H1 (cell line): ENCODE data around the gene TAF7.

Experiments
- JUND ChIP-seq: IDR thresholded peaks from 2 replicates; pipeline ENCODE4 v1.6.1; 2011; ENCODE audit warnings: mild to moderate bottlenecking, improper control_type of control experiment, low read length
- KDM1A ChIP-seq: fragments of 200-600, 300-600 bp; sonication (generic); IDR thresholded peaks from 2 replicates; pipeline ENCODE4 v1.7.1; 2016; ENCODE audit warnings: mild to moderate bottlenecking, low read length, borderline replicate concordance
- MAFK ChIP-seq: IDR thresholded peaks from 2 replicates; pipeline ENCODE4 v1.6.1; 2012; ENCODE audit warnings: low read depth, mild to moderate bottlenecking, improper control_type of control experiment, low read length
- POLR2A ChIP-seq, 2 experiments: IDR thresholded peaks; 1 replicate in 1 of 2; 2 replicates in 1 of 2; pipeline ENCODE4 v1.6.1; 2011; ENCODE audit warnings: low read depth in 2 of 2, low read length in 2 of 2, mild to moderate bottlenecking in 2 of 2; ENCODE audit errors: control extremely low read depth in 1 of 2
- RFX5 ChIP-seq: IDR thresholded peaks from 2 replicates; pipeline ENCODE4 v1.6.1; 2011; ENCODE audit warnings: low read depth, low read length, improper control_type of control experiment, borderline replicate concordance
- TAF1 ChIP-seq: IDR thresholded peaks from 2 replicates; pipeline ENCODE4 v1.6.1; 2011; ENCODE audit warnings: mild to moderate bottlenecking, low read depth, low read length
- YY1 ChIP-seq: IDR thresholded peaks from 2 replicates; pipeline ENCODE4 v1.6.1; 2011; ENCODE audit warnings: low read depth, mild to moderate bottlenecking, low read length
- TF ChIP-seq, protein P1 (sequence below): IDR thresholded peaks from 2 replicates; pipeline ENCODE4 v1.6.1; 2011; ENCODE audit warnings: low read depth, mild to moderate bottlenecking, low read length; ENCODE audit not compliant: insufficient read depth
- TF ChIP-seq, protein P2 (sequence below), 3 experiments: IDR thresholded peaks; 1 replicate in 2 of 3; 2 replicates in 1 of 3; pipeline versions ENCODE4 v1.5.1 to v1.6.1; 2011; ENCODE audit warnings: low read length in 3 of 3, mild to moderate bottlenecking in 3 of 3, inconsistent platforms in 2 of 3, low read depth in 1 of 3, moderate library complexity in 1 of 3; ENCODE audit not compliant: insufficient read depth in 1 of 3; ENCODE audit errors: control extremely low read depth in 1 of 3

DNA sequence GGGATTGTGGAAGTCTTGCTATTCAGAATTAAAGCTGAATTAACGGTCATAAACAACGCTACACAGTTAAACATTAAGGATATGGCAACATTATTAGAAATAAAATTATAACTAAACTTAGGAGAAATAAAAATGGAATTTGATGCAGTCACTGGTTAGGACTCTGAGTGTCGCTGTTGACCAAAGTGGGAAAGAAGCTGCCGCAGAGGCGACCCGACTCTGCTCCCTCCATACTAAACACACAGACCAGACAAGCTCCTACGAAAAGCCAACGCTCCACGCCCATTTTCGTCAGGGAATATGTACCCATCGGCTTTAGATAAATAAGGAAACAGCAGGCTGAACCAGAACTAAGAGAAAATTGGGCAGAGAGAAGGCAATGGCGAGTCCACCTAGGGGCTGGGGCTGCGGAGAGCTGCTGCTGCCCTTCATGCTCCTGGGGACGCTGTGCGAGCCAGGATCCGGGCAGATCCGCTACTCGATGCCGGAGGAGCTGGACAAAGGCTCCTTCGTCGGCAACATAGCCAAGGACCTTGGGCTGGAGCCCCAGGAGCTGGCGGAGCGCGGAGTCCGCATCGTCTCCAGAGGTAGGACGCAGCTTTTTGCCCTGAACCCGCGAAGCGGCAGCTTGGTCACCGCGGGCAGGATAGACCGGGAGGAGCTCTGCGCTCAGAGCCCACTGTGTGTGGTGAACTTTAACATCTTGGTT lies 43.5 kb upstream of the TAF7 start, which contains the start of gene PCDHGA5:
- TF ChIP-seq, protein P1, sequence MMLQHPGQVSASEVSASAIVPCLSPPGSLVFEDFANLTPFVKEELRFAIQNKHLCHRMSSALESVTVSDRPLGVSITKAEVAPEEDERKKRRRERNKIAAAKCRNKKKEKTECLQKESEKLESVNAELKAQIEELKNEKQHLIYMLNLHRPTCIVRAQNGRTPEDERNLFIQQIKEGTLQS: no peak
- TF ChIP-seq RFX5 (no peak), POLR2A (IDR thresholded peaks at IDR 0.05; ENCODE audit: control extremely low read depth in 1 of 2, low read depth in 2 of 2, low read length in 2 of 2) (no peak), MAFK (no peak), YY1 (no peak), JUND (no peak), TAF1 (no peak), KDM1A (no peak)
- TF ChIP-seq, protein P2, sequence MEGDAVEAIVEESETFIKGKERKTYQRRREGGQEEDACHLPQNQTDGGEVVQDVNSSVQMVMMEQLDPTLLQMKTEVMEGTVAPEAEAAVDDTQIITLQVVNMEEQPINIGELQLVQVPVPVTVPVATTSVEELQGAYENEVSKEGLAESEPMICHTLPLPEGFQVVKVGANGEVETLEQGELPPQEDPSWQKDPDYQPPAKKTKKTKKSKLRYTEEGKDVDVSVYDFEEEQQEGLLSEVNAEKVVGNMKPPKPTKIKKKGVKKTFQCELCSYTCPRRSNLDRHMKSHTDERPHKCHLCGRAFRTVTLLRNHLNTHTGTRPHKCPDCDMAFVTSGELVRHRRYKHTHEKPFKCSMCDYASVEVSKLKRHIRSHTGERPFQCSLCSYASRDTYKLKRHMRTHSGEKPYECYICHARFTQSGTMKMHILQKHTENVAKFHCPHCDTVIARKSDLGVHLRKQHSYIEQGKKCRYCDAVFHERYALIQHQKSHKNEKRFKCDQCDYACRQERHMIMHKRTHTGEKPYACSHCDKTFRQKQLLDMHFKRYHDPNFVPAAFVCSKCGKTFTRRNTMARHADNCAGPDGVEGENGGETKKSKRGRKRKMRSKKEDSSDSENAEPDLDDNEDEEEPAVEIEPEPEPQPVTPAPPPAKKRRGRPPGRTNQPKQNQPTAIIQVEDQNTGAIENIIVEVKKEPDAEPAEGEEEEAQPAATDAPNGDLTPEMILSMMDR (IDR thresholded peaks at IDR 0.05; ENCODE audit: control extremely low read depth in 1 of 3, insufficient read depth in 1 of 3, low read depth in 1 of 3, low read length in 3 of 3): no peak
